ENCODE results near the gene EFTUD2.

GRCh38 chr17:44848961-44849489 lies 50.2 kb downstream of the EFTUD2 start:
- TF ChIP-seq YBX1 (IDR thresholded peaks at IDR 0.05) = no peak
- TF ChIP-seq NR2C2 (CRISPR knock-in tag; IDR thresholded peaks at IDR 0.05) = no peak
- no peak for TF ChIP-seq NR2C2 (tag; IDR thresholded peaks at IDR 0.05)
- TF ChIP-seq E2F5 (CRISPR knock-in tag; IDR thresholded peaks at IDR 0.05) = no peak

Measured in K562 (cell line).